ENCODE data around the gene KY. TPM values are rescaled to one million over a fixed set of nuclear protein-coding genes. Genes with fewer than 3 reads are reported as not detected.

The KY gene
- 1 to 10 TPM in 1 of 6 donors, under 1 TPM in 3, not detected in 2; 0.11 to 2.1 (median 0.38) TPM for total RNA-seq

GRCh38 chr3:134650431-134651346, at the start of gene KY:
Gene KY, minus strand, starts transcription at chr3:134651022. Its CDS starts 62 bp downstream, at chr3:134650960.
- WGBS, 2 donors: 10 to 27% methylated on average over 16 to 45 of the region's 77 CpGs
- Histone ChIP-seq H3K27ac (no peak within 1 kb of the TSS), H3K36me3 (no peaks in the 10 kb centered on the region), H3K4me3 (peak within 1 kb of the TSS in 3 of 4 donors; percentile 32 to 47 (median 47)), H3K4me1 (peaks cover 7 to 17% (median 13%) of the 10 kb centered on the region in 4 donors), H3K9me3 (no peaks in the 10 kb centered on the region), H3K27me3 (peaks cover 0 to 2% (median 0%) of the 10 kb centered on the region in 4 donors)
- ATAC-seq (ENCODE audit: low FRiP score in 2 of 2): peak; percentile 59 to 62
- peak; percentile 39 to 89 for DNase-seq
- TF ChIP-seq POLR2A (IDR thresholded peaks at IDR 0.05): no peak
- no peak for TF ChIP-seq POLR2AphosphoS5 (IDR thresholded peaks at IDR 0.05)
- no peak for TF ChIP-seq EP300 (IDR thresholded peaks at IDR 0.05)
- no peak for TF ChIP-seq CTCF (IDR thresholded peaks at IDR 0.05)

- Histone ChIP-seq H3K27ac (no peak overlapping the region), H3K36me3 (no peaks in the 10 kb centered on the region), H3K4me3 (no peak overlapping the region), H3K4me1 (no peaks in the 10 kb centered on the region), H3K9me3 (no peaks in the 10 kb centered on the region), H3K27me3 (no peaks in the 10 kb centered on the region)
- 82 to 87% methylated on average over 3 of the region's 3 CpGs for WGBS, 2 donors
- ATAC-seq (ENCODE audit: low FRiP score in 2 of 2): no peak
- no peak for TF ChIP-seq EP300 (IDR thresholded peaks at IDR 0.05)
- no peak for DNase-seq
Measured at GRCh38 chr3:134699721-134700120, 48.9 kb upstream of the KY start.

- TF ChIP-seq CTCF (IDR thresholded peaks at IDR 0.05) (no peak), EP300 (IDR thresholded peaks at IDR 0.05) (no peak), POLR2AphosphoS5 (IDR thresholded peaks at IDR 0.05) (no peak), POLR2A (IDR thresholded peaks at IDR 0.05) (no peak)
- H3K27ac ChIP-seq: no peak overlapping the region
- WGBS, 2 donors: 79 to 85% methylated on average over 8 of the region's 8 CpGs
- H3K9me3 ChIP-seq: no peaks in the 10 kb centered on the region
- no peaks in the 10 kb centered on the region for H3K27me3 ChIP-seq
- DNase-seq (no peak), ATAC-seq (ENCODE audit: low FRiP score in 2 of 2) (no peak)
- H3K4me1 ChIP-seq: no peaks in the 10 kb centered on the region
- no peak overlapping the region for H3K4me3 ChIP-seq
- H3K36me3 ChIP-seq: no peaks in the 10 kb centered on the region
Measured at GRCh38 chr3:134699141-134699711, 48.4 kb upstream of the KY start.

GRCh38 chr3:134697830-134698689, 47.2 kb upstream of the KY start:
- DNase-seq: no peak
- H3K27ac ChIP-seq: no peak overlapping the region
- WGBS, 2 donors: 79 to 80% methylated on average over 11 of the region's 11 CpGs

More at GRCh38 chr3:134697830-134698689, 47.2 kb upstream of the KY start:
- no peaks in the 10 kb centered on the region for H3K36me3 ChIP-seq
- no peaks in the 10 kb centered on the region for H3K4me1 ChIP-seq
- no peak for ATAC-seq (ENCODE audit: low FRiP score in 2 of 2)
- no peak overlapping the region for H3K4me3 ChIP-seq
- no peaks in the 10 kb centered on the region for H3K9me3 ChIP-seq
- no peaks in the 10 kb centered on the region for H3K27me3 ChIP-seq
- no peak for TF ChIP-seq EP300 (IDR thresholded peaks at IDR 0.05)
- TF ChIP-seq CTCF (IDR thresholded peaks at IDR 0.05): no peak
- TF ChIP-seq POLR2A (IDR thresholded peaks at IDR 0.05): no peak
- no peak for TF ChIP-seq POLR2AphosphoS5 (IDR thresholded peaks at IDR 0.05)
